ENCODE data around the gene PANX2.

PANX2 gene

DNA sequence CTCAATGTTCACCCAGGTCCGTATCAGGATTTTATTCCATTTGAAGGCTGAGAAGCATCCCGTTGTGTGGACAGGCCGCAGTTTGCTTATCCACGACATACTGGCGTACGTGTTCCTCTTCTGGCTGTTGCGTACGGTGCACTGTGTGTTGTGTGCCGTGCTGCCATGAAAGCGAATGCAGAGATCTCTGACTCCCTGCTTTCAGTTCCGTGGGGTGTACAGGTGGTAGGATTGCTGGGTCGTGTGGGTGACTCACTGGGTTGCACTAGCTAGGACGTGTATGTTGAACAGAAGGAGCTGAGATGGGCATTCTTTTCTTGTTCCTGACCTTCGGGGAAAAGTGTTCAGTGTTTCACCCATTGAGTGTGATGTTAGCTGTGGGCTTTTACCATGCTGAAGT is 40.6 kb downstream of the PANX2 start:
- no peak for DNase-seq (ENCODE audit: low read depth in 1 of 2, low spot score in 1 of 2)

- DNase-seq (ENCODE audit: low read depth in 1 of 2, low spot score in 1 of 2): no peak
These were observed 42.7 kb downstream of the PANX2 start for GRCh38 chr22:50213263-50213662.

DNA sequence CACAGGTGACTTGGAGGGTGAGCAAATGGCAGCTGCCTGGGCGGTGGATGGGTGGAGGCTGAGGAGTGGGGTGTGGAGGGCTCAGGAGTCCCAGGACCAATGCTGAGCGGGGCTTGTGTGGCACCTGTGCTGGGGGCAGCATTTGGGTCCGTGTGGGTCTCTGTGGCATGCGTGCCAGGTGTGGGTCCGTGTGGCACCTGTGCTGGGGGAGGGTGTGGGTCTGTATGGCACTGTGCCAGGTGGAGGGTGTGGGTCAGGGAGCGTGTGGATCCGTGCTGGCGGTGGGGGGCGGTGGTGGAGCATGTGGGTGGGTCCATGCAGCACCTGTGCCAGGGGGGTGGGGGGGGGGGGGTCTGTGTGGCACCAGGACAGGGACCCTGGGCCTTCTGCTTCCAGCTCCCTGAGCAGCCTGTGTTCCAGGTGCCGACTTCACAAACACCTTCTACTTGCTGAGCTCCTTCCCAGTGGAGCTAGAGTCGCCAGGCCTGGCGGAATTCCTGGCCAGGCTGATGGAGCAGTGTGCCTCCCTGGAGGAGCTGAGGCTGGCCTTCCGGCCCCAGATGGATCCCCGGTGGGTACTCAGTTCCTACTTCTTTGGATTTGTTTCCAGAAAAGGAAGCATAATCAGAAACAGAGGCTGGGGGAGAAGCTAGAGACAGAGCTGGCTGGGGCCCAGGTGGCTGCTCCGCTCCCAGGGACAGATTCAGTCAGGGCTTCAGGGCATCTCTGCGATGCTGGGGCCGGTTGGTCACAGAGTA is 44.9 kb downstream of the PANX2 start:
- DNase-seq (ENCODE audit: low read depth in 1 of 2, low spot score in 1 of 2): no peak

DNA sequence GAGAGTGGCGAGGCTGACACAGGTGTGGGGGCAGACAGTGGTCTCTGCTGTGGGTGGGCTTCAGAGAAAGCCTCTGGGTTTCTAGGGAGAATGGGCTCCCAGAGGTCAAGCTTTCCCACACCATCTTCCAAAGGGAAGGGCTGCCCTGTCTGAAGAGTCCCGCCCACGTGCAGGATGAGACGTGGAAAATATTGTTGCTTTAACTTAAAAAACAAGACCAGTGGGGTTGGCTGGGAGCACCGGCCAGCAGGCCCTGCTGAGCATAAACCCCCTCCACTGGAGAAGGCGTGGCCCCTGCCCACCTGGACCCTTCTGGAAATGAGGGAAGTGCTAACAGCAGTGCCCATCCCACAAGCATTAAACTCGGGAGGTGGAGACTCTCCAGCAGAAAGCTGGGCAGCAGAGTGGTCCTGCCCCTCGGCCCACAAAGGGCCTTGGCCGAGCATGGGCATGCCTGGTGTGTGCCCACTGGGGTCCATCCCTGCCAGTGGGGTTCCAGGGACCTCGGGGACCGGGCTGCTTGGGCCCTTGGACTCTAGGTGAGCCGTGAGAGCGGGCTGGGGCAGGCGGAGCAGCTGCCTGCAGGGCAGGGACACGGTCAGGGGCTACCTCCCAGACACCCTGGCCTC is 45.6 kb downstream of the PANX2 start:
- DNase-seq (ENCODE audit: low read depth in 1 of 2, low spot score in 1 of 2): no peak

- DNase-seq (ENCODE audit: low read depth in 1 of 2, low spot score in 1 of 2): no peak
These were observed 46.4 kb downstream of the PANX2 start for GRCh38 chr22:50216684-50217520.

DNA sequence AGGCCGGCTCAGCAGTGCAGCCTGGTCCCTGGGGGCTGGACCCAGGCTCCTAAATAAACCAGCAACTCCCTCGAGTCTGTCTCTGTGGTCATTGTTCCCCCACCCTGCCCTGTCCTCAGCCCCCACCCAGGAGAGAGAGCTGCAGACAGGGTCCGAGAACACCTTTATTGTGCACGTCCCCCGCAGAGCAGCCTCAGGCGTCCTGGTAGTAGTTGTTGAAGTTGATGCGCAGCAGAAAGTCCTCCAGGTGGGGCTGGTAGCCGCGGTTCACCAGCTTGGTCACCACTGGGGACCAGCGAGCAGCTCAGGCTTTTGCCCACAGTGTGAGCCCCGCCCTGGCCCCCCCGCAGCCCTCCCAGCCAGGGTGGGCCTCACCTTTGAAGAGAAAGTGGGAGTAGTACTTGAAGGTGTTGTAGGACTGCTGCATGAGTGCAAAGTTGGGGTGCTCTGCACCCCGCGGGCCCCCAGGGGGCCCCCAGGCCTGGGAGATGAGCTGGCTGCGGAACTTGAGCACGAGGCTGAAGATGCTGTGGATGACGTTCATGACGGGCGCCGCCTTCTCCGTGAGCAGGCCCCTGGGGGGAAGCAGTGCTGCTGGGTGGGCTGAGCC is 47.1 kb downstream of the PANX2 start:
- DNase-seq (ENCODE audit: low read depth in 1 of 2, low spot score in 1 of 2): no peak

- no peak for DNase-seq (ENCODE audit: low read depth in 1 of 2, low spot score in 1 of 2)
These were observed 47.8 kb downstream of the PANX2 start for GRCh38 chr22:50218153-50218995.

DNA sequence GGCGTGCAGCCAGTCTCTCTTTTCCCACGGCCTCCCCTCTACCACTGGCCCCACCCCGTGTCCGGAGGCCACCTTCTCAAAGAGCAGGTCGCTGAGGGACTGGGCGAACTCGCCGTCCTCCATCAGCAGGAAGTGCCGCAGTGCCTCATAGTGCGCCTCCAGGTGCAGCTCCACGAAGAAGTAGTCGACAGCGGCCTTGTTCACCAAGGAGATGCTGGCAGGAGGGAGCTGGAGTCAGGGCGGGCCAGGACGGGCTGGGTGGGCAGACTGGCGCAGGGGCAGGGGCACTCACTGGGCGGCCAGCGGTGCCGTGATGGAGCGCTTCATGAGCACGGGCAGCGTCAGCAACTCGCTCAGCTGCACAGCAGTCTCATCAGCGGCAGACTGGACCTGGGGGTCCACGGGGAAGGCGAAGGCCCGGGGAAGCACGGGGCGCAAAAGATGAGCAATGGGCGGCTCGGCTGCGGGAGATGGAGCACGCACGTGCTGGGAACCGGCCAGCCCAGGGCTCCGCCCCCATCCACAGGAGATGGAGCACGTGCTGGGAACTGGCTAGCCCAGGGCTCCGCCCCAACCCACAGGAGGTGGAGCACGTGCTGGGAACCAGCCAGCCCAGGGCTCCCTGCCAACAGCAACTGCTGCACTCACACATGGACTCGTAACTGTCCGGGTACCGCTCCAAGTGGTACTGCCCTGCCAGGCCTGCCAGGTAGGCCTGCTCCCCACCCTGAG is 48.6 kb downstream of the PANX2 start:
- no peak for DNase-seq (ENCODE audit: low read depth in 1 of 2, low spot score in 1 of 2)

GRCh38 chr22:50219800-50220602 is 49.5 kb downstream of the PANX2 start:
- DNase-seq (ENCODE audit: low read depth in 1 of 2, low spot score in 1 of 2): no peak

- no peak for DNase-seq (ENCODE audit: low read depth in 1 of 2, low spot score in 1 of 2)
These were observed 50.3 kb downstream of the PANX2 start for GRCh38 chr22:50220603-50221409.

DNA sequence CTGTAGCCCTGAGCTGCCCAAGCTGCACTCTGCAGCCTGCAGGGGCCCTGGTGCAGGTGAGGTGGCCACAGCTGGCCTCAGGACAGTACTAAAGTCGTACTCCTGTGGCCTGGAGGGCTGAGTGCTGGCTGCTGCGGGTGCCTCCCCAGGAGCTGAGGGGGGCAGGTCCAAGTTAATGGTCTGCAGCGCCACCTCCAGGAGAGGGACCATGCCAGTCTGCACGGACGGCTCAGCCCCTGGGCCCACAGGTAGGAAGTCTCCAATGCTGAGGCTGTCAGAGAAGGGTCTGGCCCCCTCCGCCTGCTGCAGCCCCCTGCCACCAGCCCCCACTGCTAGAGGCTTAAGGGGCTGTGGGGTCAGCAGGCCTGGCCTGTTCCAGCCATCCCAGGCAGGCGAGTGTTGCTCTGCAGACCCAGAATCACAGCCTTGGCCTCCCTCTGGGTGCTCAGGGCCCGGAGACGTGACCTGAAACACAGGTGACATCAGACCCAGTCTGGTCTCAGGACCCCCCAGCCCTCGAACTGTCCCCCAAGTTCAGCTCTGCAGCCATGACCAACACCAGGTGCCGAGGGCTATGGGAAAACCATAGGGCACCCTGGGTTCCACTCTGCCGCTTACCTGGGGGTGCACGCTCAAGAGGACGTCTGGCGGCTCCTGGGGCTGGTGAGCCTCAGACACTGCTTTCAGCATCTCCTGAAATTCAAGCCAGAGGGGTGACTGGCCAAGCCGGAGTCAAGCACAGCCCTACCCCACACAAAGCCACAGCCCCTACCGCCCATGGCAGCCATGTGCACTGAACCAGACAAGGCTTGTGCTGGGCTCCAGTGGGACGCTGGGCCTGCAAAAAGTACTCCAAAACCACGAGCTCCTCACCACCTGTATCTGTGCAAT is 51.1 kb downstream of the PANX2 start:
- DNase-seq (ENCODE audit: low read depth in 1 of 2, low spot score in 1 of 2): no peak

DNA sequence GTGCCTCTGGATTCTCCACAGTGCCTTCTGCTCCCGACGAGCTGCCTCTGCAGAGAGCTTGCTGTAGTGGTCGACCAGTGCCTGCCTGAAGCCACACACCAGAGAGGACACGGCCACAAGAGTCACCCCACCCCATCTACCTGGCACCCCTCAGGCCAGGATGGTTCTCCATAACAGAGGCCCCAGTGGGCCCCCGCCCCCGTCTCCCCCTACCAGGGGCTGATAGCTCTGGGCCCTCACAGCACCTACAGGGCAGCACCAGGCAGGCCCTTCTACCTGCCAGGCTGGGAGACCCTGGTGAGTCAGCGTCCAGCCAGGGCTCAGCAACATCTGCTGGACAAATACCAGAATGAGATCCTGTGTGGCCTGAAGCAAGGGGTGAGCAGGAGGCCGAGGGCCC is 52.0 kb downstream of the PANX2 start:
- no peak for DNase-seq (ENCODE audit: low read depth in 1 of 2, low spot score in 1 of 2)

DNA sequence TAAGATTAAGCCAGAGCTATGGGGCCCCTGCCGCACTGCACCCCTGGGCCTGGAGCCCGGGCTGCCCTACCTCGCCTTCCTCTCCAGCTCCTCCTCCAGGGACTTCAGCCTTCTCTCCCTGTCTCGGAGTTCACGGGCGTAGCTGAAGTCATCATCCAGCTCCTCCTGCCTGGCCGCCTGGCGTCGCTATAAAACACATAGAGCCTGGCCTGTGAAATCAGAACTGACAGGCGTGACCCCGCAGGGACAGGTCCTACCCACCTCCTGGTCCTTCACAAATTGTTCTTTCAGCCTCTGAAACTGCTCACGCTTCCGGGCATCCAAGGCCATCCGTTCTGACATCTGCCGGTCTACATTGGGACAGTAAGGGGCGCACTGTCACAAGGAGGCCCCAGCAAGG is 53.5 kb downstream of the PANX2 start:
- no peak for DNase-seq (ENCODE audit: low read depth in 1 of 2, low spot score in 1 of 2)

DNA sequence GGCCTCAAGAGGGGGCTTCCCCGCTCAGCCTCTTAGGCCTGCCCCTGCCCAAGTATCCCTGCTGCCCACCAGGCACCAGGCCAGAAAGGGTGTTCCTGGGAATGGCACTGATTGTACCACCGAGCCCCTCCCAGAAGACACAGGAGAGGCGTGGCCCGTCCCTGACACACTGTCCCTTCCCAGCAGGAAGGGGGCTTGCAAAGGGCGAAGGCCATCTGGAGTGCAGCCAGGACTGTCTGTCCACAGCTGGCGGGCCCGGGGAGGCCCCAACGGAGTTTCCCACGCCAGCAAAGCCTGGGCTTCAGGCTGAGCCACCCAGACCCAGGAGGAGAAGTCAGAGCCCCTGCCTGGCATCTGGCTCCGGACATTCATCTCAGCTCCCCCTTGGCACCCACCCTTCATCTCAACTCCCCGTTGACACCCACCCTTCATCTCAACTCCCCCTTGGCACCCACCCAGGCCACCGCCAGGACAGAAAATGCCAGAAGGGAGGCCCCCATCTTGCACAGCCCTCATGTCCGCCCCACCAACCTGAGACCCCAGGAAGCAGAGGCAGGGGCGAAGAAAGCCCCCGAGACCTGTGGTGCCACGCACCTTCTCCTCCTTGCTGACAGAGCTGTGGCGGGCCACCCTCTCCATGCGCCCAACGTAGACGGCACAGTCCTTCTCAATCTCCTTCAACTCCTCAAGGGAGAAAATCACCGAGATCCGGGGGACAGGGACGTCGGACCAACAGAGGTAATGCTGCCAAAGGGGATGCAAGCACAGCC is 54.9 kb downstream of the PANX2 start:
- no peak for DNase-seq (ENCODE audit: low read depth in 1 of 2, low spot score in 1 of 2)

DNA sequence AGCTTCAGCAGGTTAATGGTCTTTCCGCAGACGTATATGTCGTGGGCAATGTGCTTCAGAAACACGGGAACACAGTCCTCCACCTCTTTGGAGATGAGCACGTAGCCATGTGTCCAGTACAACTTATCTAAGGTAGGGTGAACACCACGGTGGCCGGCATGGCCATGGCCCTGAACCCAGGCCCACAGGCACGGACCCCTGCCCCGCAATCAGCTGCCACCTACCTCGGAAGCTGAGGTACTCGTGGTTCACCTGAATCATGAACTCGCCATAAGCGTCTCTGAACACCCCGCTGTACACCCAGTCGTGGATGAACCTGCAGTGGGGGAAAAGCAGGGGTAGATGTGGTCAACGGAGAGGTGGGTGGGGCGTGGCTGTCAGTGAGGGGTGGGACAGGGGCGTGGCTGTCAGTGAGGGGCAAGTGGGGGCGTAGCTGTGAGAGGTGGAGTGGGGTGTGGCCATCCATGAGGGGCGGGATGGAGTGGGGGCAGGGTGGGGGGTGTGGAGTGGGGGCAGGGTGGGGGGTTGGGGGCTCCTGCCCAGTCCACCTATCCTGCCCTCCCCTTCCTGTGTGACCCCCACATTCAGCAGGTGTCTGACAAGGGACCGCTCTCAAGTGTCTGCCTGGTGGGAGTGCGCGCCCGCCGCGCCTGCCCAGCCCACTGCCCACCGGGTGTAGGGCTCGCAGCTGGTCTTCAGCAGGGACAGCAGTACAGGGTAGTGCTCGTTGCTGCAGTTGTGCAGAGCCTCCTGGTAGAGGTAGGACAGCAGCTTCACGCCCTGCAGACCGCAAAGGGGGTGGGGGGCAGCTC is 55.7 kb downstream of the PANX2 start:
- no peak for DNase-seq (ENCODE audit: low read depth in 1 of 2, low spot score in 1 of 2)

DNA sequence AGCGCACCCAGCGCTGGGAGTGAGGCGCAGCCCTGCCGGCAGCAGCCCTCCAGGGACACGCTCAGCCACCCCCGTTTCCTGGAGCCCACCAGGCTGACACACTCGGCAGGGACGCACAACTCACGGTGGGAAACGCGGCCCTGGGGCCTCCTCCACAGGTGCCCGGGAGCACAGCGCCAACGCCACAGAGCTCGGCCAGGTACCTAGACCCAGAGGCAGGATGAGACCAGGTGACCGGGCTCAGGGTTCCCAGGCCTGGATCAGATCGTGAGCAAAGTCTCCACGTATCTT is 56.3 kb downstream of the PANX2 start:
- DNase-seq (ENCODE audit: low read depth in 1 of 2, low spot score in 1 of 2): no peak
